ENCODE measurements around the gene TRAF3IP1. TPM values are rescaled to one million over a fixed set of nuclear protein-coding genes. Genes with fewer than 3 reads are reported as not detected.

TRAF3IP1 gene
- total RNA-seq, 1 donor from 2014 or later = 19.3 TPM

- no peak overlapping the region for H3K27ac Mint-ChIP-seq (ENCODE audit: unreplicated experiment)
- peaks cover 9% of the 10 kb centered on the region for H3K36me3 Mint-ChIP-seq (ENCODE audit: low read depth)
- no peak overlapping the region for H3K4me3 Mint-ChIP-seq
- H3K27me3 Mint-ChIP-seq (ENCODE audit: low read depth) = no peaks in the 10 kb centered on the region
- DNase-seq (ENCODE audit: low read depth, low spot score) = no peak
- no peaks in the 10 kb centered on the region for H3K9me3 Mint-ChIP-seq
- peaks cover 26% of the 10 kb centered on the region for H3K4me1 Mint-ChIP-seq
- TF ChIP-seq CTCF (conservative IDR thresholded peaks at IDR 0.05) = no peak
Observed at GRCh38 chr2:238444242-238444641, 123.9 kb downstream of the TRAF3IP1 start.

- Mint-ChIP-seq H3K27me3 (ENCODE audit: low read depth) (no peaks in the 10 kb centered on the region), H3K4me1 (peaks cover 23% of the 10 kb centered on the region), H3K27ac (ENCODE audit: unreplicated experiment) (no peak overlapping the region), H3K4me3 (no peak overlapping the region), H3K9me3 (no peaks in the 10 kb centered on the region), H3K36me3 (ENCODE audit: low read depth) (peaks cover 19% of the 10 kb centered on the region)
- no peak for TF ChIP-seq CTCF (conservative IDR thresholded peaks at IDR 0.05)
- no peak for DNase-seq (ENCODE audit: low read depth, low spot score)
Observed at GRCh38 chr2:238445409-238446190, 125.3 kb downstream of the TRAF3IP1 start.

GRCh38 chr2:238446371-238446770 is 126.1 kb downstream of the TRAF3IP1 start:
- no peak overlapping the region for H3K4me3 Mint-ChIP-seq
- H3K4me1 Mint-ChIP-seq = peaks cover 19% of the 10 kb centered on the region
- H3K36me3 Mint-ChIP-seq (ENCODE audit: low read depth) = peaks cover 25% of the 10 kb centered on the region
- no peaks in the 10 kb centered on the region for H3K27me3 Mint-ChIP-seq (ENCODE audit: low read depth)
- TF ChIP-seq CTCF (conservative IDR thresholded peaks at IDR 0.05) = no peak
- no peak for DNase-seq (ENCODE audit: low read depth, low spot score)
- H3K27ac Mint-ChIP-seq (ENCODE audit: unreplicated experiment) = no peak overlapping the region
- no peaks in the 10 kb centered on the region for H3K9me3 Mint-ChIP-seq

GRCh38 chr2:238448031-238448955 is 128.0 kb downstream of the TRAF3IP1 start:
- H3K4me1 Mint-ChIP-seq = peaks cover 4% of the 10 kb centered on the region
- no peak overlapping the region for H3K27ac Mint-ChIP-seq (ENCODE audit: unreplicated experiment)
- H3K4me3 Mint-ChIP-seq = no peak overlapping the region
- H3K36me3 Mint-ChIP-seq (ENCODE audit: low read depth) = peaks cover 40% of the 10 kb centered on the region
- no peak for TF ChIP-seq CTCF (conservative IDR thresholded peaks at IDR 0.05)
- no peaks in the 10 kb centered on the region for H3K9me3 Mint-ChIP-seq
- DNase-seq (ENCODE audit: low read depth, low spot score) = no peak
- no peaks in the 10 kb centered on the region for H3K27me3 Mint-ChIP-seq (ENCODE audit: low read depth)

- no peak overlapping the region for H3K4me3 Mint-ChIP-seq
- peaks cover 4% of the 10 kb centered on the region for H3K4me1 Mint-ChIP-seq
- no peak for DNase-seq (ENCODE audit: low read depth, low spot score)
- peaks cover 41% of the 10 kb centered on the region for H3K36me3 Mint-ChIP-seq (ENCODE audit: low read depth)
- H3K9me3 Mint-ChIP-seq = no peaks in the 10 kb centered on the region
- no peak for TF ChIP-seq CTCF (conservative IDR thresholded peaks at IDR 0.05)
- H3K27ac Mint-ChIP-seq (ENCODE audit: unreplicated experiment) = no peak overlapping the region
- H3K27me3 Mint-ChIP-seq (ENCODE audit: low read depth) = no peaks in the 10 kb centered on the region
Observed at GRCh38 chr2:238449241-238449640, 128.9 kb downstream of the TRAF3IP1 start.
